GM23338 (cell line): ENCODE measurements around the gene SUSD1. TPM values are rescaled to one million over a fixed set of nuclear protein-coding genes. Genes with fewer than 3 reads are reported as not detected.

Experiments used
- ATAC-seq: fragments of 200-7000 bp; cut with Tn5 transposase; 3 replicates; pipeline ENCODE4 v1.9.1; 2020
- DNase-seq: peaks from one replicate; pipeline ENCODE4 v3.0.0-alpha.2; 2015; ENCODE audit warnings: low spot score
- H2AFZ ChIP-seq: fragments of 200-600 bp; sonication (generic); 2 replicates; pipeline ENCODE4 v1.8.0; 2016; ENCODE audit warnings: antibody characterized with exemption, mild to moderate bottlenecking, moderate library complexity
- H3F3A ChIP-seq: fragments of 200-600 bp; sonication (generic); replicated peaks from 2 replicates; pipeline ENCODE4 v1.8.0; 2017; ENCODE audit warnings: antibody characterized with exemption, mixed run types, low read depth
- H3K27ac ChIP-seq: fragments of 200-600 bp; sonication (generic); 2 replicates; pipeline ENCODE4 v1.6.1; 2016; ENCODE audit warnings: low read depth
- H3K27me3 ChIP-seq: fragments of 200-600 bp; sonication (generic); 2 replicates; pipeline ENCODE4 v1.8.0; 2016; ENCODE audit warnings: mild to moderate bottlenecking, mixed run types, moderate library complexity; ENCODE audit not compliant: insufficient read depth
- H3K36me3 ChIP-seq: fragments of 200-600 bp; sonication (generic); 2 replicates; pipeline ENCODE4 v1.8.0; 2016; ENCODE audit warnings: mild to moderate bottlenecking; ENCODE audit not compliant: insufficient read depth
- H3K4me1 ChIP-seq: fragments of 200-600 bp; sonication (generic); 2 replicates; pipeline ENCODE4 v1.8.0; 2016; ENCODE audit warnings: mild to moderate bottlenecking, moderate library complexity; ENCODE audit not compliant: insufficient read depth
- H3K4me2 ChIP-seq: fragments of 200-600 bp; sonication (generic); 2 replicates; pipeline ENCODE4 v1.7.1; 2017; ENCODE audit warnings: mixed run types
- H3K4me3 ChIP-seq: fragments of 200-600 bp; sonication (generic); 2 replicates; pipeline ENCODE4 v1.6.1; 2016; ENCODE audit warnings: mixed run types
- H3K79me2 ChIP-seq: fragments of 200-600 bp; sonication (generic); replicated peaks from 2 replicates; pipeline ENCODE4 v1.8.0; 2017; ENCODE audit warnings: mild to moderate bottlenecking; ENCODE audit not compliant: insufficient read depth
- H3K9me2 ChIP-seq: fragments of 200-600 bp; sonication (generic); 2 replicates; pipeline ENCODE4 v1.8.0; 2017; ENCODE audit not compliant: insufficient read depth
- H4K20me1 ChIP-seq: fragments of 200-600 bp; sonication (generic); replicated peaks from 2 replicates; pipeline ENCODE4 v1.8.0; 2017; ENCODE audit warnings: mild to moderate bottlenecking; ENCODE audit not compliant: insufficient read depth
- H3K27ac Mint-ChIP-seq: 2 replicates; pipeline ENCODE4 v1.8.0; 2020; ENCODE audit warnings: inconsistent platforms, mild to moderate bottlenecking, moderate library complexity, mixed read lengths
- H3K27me3 Mint-ChIP-seq: 3 replicates; pipeline ENCODE4 v1.8.0; 2022; ENCODE audit warnings: low read depth, mild to moderate bottlenecking, moderate library complexity, mixed read lengths, inconsistent platforms; ENCODE audit not compliant: insufficient read depth, poor library complexity
- H3K36me3 Mint-ChIP-seq: 3 replicates; pipeline ENCODE4 v1.8.0; 2021; ENCODE audit warnings: low read depth, mild to moderate bottlenecking, inconsistent platforms, moderate library complexity, mixed read lengths
- H3K4me1 Mint-ChIP-seq: 3 replicates; pipeline ENCODE4 v1.8.0; 2020; ENCODE audit warnings: mild to moderate bottlenecking, inconsistent platforms, mixed read lengths
- H3K4me3 Mint-ChIP-seq: 3 replicates; pipeline ENCODE4 v1.8.0; 2021; ENCODE audit warnings: moderate library complexity, mild to moderate bottlenecking, inconsistent platforms, mixed read lengths
- H3K9me3 Mint-ChIP-seq: 3 replicates; pipeline ENCODE4 v1.8.0; 2020; ENCODE audit warnings: moderate library complexity, mild to moderate bottlenecking, inconsistent platforms, mixed read lengths
- EZH2 ChIP-seq: fragments of 200-600 bp; sonication (generic); IDR thresholded peaks from one replicate; pipeline ENCODE4 v1.8.0; 2017; ENCODE audit warnings: antibody characterized with exemption, mild to moderate bottlenecking, low read depth; ENCODE audit not compliant: unreplicated experiment
- NANOG ChIP-seq: IDR thresholded peaks from 2 replicates; pipeline ENCODE4 v1.6.1; 2016; ENCODE audit warnings: antibody characterized with exemption, borderline replicate concordance
- POLR2AphosphoS5 ChIP-seq: IDR thresholded peaks from 2 replicates; pipeline ENCODE4 v1.6.1; 2016; ENCODE audit warnings: antibody characterized with exemption, low read depth
- ZNF331 ChIP-seq: fragments of 250-450 bp; sonication (Bioruptor Pico); IDR thresholded peaks from 2 replicates; pipeline ENCODE4 v1.5.0; 2020; ENCODE audit warnings: low read depth, mild to moderate bottlenecking, moderate library complexity
- long read RNA-seq: library from polyadenylated mRNA; unstranded; transcript quantifications from one replicate; pipeline ENCODE4 v2.0.0, GENCODE V29; 2020; ENCODE audit not compliant: unreplicated experiment
- polyA plus RNA-seq: library from polyadenylated mRNA; unstranded; fragments of >200 nt; fragmentation: Nextera tagmentation; extraction: Ambion mirVana; gene quantifications from 2 replicates; pipeline ENCODE4 v1.2.1, GENCODE V29; 2016
- total RNA-seq: library from RNA; depleted of rRNA; stranded (reverse); fragments of >200 nt; shearing (Covaris generic); gene quantifications from 2 replicates; pipeline ENCODE4 v1.2.3, GENCODE V29; 2014; rRNA removed
- TF ChIP-seq, protein P1 (sequence below): IDR thresholded peaks from one replicate; pipeline ENCODE4 v1.6.1; 2018; ENCODE audit warnings: antibody characterized with exemption; ENCODE audit not compliant: unreplicated experiment
- TF ChIP-seq, protein P2 (sequence below): fragments of 250-450 bp; sonication (Bioruptor Pico); IDR thresholded peaks from 2 replicates; pipeline ENCODE4 v1.5.0; 2020; ENCODE audit warnings: mild to moderate bottlenecking, moderate library complexity
- TF ChIP-seq, protein P3 (sequence below): IDR thresholded peaks from 2 replicates; pipeline ENCODE4 v1.6.1; 2016; ENCODE audit warnings: antibody characterized with exemption

SUSD1 gene
- 5.1 and 6.4 TPM in 2 replicates for total RNA-seq
- 1.2 and 1.4 TPM in 2 replicates for polyA plus RNA-seq
- long read RNA-seq = 0 reads

DNA sequence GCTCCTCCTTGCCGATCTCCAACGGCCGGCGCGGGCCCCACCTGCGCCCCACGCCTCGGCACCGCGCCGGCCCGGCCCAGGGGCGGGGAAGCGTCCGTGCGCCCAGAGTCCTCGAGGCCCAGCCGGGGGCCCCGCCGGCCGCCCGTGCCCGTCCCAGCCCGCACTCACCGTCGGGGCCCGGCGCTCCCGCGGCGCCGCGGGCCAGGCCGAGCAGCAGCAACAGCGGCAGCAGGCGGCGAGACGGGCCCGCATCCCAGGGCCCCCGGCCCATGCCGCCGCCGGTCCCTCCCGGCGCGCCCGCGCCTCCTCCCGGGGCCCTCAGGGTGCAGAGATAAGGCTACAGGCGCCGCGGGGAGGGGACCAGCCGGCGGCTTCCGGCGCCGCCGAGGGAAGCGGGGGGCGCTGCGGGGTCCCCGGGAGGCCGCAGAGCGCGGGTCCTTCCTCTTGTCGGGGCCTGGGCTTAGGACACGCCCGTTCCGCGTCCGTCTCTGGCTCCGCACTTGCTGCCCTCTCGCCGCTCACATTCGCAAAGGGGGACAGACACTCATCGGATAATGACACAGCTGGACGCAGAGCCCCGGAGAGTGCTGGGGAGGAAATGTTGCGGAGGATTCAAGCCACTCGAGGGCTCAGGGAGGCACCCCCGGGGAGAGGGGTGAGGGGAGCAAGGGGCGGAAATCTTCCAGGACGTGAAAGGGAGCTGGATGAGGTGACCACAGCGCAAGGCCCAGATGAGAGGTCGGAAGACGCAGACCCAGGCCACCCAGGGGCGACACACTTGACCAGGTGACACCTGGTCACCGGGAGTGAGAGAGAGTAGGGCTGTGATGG lies at the start of gene SUSD1:
TSS of gene SUSD1 (minus strand) at position 333 of the 831 bp plus-strand sequence. CDS start at position 271, 62 bp downstream.
- Histone ChIP-seq H3K9me2 (0 out of 2 replicates have a peak, but pooled peaks cover 7% of the 10 kb centered on the region), H3K4me1 (peaks cover 7% of the 10 kb centered on the region), H3K27me3 (peaks cover 41% of the 10 kb centered on the region), H3K36me3 (no peaks in the 10 kb centered on the region), H3K4me2 (peak within 1 kb of the TSS; percentile 97), H4K20me1 (no peaks in the 10 kb centered on the region), H2AFZ (peak within 1 kb of the TSS; percentile 99), H3K4me3 (peak within 1 kb of the TSS; percentile 96), H3F3A (0 out of 2 replicates have a peak, but pooled peaks cover 4% of the 10 kb centered on the region), H3K27ac (no peak within 1 kb of the TSS), H3K79me2 (no peaks in the 10 kb centered on the region)
- H3K4me3 Mint-ChIP-seq = peak within 1 kb of the TSS; percentile 87
- peak; percentile 67 for ATAC-seq
- no peak within 1 kb of the TSS for H3K27ac Mint-ChIP-seq
- peaks cover 29% of the 10 kb centered on the region for H3K27me3 Mint-ChIP-seq
- H3K9me3 Mint-ChIP-seq = no peaks in the 10 kb centered on the region
- TF ChIP-seq EZH2 = peak; percentile 42
- TF ChIP-seq NANOG = no peak
- H3K36me3 Mint-ChIP-seq = no peaks in the 10 kb centered on the region
- peak; percentile 72 for DNase-seq
- peaks cover 32% of the 10 kb centered on the region for H3K4me1 Mint-ChIP-seq

DNA sequence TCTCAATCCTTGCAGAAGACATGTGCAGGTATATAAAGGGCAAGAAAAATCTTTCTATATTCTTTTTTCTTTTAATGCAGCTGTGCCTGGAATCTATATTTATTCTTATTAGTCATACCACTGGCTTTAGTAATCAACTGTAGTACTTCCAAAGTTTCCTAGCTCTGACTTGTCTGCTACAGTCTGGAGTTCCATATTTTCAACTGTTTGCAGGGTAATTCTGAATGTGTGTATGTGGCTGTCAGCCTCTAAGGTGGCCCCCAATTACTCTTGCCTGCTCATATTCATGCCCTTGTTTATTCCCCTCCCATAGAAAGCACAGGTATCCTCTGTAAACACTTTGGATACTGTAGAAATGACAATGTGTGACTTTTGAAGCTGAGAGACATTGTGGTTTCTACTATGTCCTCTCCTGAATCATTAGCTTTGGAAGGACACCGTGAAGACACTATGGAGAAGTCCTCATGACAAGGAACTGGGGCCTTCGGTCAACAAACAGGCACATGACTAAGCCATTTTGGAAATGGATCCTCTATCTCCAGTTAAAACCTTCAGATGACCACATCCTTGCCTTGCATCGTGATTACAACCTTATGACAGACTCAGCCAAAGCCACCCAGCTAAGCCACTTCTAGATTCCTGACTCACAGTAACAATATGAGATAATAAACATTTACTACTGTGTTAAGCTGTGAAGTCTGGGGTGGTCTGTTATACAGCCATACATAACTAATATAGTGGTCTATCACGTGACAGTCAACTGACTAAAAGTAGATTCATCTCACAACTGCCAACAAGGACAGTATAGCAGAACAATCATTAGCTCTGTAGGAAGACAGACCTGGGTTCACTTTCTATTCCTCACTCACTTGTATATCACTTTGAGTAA lies 49.5 kb upstream of the SUSD1 start:
- H3K36me3 ChIP-seq = peaks cover 8% of the 10 kb centered on the region; the same call in 1 of the 2 replicates
- no peaks in the 10 kb centered on the region for H3K4me1 ChIP-seq
- ATAC-seq = no peak
- no peak for TF ChIP-seq POLR2AphosphoS5
- no peak for TF ChIP-seq ZNF331 (CRISPR knock-in tag)
- TF ChIP-seq, protein P1, sequence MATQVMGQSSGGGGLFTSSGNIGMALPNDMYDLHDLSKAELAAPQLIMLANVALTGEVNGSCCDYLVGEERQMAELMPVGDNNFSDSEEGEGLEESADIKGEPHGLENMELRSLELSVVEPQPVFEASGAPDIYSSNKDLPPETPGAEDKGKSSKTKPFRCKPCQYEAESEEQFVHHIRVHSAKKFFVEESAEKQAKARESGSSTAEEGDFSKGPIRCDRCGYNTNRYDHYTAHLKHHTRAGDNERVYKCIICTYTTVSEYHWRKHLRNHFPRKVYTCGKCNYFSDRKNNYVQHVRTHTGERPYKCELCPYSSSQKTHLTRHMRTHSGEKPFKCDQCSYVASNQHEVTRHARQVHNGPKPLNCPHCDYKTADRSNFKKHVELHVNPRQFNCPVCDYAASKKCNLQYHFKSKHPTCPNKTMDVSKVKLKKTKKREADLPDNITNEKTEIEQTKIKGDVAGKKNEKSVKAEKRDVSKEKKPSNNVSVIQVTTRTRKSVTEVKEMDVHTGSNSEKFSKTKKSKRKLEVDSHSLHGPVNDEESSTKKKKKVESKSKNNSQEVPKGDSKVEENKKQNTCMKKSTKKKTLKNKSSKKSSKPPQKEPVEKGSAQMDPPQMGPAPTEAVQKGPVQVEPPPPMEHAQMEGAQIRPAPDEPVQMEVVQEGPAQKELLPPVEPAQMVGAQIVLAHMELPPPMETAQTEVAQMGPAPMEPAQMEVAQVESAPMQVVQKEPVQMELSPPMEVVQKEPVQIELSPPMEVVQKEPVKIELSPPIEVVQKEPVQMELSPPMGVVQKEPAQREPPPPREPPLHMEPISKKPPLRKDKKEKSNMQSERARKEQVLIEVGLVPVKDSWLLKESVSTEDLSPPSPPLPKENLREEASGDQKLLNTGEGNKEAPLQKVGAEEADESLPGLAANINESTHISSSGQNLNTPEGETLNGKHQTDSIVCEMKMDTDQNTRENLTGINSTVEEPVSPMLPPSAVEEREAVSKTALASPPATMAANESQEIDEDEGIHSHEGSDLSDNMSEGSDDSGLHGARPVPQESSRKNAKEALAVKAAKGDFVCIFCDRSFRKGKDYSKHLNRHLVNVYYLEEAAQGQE = no peak
- TF ChIP-seq, protein P2, sequence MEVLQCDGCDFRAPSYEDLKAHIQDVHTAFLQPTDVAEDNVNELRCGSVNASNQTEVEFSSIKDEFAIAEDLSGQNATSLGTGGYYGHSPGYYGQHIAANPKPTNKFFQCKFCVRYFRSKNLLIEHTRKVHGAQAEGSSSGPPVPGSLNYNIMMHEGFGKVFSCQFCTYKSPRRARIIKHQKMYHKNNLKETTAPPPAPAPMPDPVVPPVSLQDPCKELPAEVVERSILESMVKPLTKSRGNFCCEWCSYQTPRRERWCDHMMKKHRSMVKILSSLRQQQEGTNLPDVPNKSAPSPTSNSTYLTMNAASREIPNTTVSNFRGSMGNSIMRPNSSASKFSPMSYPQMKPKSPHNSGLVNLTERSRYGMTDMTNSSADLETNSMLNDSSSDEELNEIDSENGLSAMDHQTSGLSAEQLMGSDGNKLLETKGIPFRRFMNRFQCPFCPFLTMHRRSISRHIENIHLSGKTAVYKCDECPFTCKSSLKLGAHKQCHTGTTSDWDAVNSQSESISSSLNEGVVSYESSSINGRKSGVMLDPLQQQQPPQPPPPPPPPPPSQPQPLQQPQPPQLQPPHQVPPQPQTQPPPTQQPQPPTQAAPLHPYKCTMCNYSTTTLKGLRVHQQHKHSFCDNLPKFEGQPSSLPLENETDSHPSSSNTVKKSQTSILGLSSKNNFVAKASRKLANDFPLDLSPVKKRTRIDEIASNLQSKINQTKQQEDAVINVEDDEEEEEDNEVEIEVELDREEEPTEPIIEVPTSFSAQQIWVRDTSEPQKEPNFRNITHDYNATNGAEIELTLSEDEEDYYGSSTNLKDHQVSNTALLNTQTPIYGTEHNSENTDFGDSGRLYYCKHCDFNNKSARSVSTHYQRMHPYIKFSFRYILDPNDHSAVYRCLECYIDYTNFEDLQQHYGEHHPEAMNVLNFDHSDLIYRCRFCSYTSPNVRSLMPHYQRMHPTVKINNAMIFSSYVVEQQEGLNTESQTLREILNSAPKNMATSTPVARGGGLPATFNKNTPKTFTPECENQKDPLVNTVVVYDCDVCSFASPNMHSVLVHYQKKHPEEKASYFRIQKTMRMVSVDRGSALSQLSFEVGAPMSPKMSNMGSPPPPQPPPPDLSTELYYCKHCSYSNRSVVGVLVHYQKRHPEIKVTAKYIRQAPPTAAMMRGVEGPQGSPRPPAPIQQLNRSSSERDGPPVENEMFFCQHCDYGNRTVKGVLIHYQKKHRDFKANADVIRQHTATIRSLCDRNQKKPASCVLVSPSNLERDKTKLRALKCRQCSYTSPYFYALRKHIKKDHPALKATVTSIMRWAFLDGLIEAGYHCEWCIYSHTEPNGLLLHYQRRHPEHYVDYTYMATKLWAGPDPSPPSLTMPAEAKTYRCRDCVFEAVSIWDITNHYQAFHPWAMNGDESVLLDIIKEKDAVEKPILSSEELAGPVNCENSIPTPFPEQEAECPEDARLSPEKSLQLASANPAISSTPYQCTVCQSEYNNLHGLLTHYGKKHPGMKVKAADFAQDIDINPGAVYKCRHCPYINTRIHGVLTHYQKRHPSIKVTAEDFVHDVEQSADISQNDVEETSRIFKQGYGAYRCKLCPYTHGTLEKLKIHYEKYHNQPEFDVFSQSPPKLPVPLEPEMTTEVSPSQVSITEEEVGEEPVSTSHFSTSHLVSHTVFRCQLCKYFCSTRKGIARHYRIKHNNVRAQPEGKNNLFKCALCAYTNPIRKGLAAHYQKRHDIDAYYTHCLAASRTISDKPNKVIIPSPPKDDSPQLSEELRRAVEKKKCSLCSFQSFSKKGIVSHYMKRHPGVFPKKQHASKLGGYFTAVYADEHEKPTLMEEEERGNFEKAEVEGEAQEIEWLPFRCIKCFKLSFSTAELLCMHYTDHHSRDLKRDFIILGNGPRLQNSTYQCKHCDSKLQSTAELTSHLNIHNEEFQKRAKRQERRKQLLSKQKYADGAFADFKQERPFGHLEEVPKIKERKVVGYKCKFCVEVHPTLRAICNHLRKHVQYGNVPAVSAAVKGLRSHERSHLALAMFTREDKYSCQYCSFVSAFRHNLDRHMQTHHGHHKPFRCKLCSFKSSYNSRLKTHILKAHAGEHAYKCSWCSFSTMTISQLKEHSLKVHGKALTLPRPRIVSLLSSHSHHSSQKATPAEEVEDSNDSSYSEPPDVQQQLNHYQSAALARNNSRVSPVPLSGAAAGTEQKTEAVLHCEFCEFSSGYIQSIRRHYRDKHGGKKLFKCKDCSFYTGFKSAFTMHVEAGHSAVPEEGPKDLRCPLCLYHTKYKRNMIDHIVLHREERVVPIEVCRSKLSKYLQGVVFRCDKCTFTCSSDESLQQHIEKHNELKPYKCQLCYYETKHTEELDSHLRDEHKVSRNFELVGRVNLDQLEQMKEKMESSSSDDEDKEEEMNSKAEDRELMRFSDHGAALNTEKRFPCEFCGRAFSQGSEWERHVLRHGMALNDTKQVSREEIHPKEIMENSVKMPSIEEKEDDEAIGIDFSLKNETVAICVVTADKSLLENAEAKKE (CRISPR knock-in tag) = no peak
- TF ChIP-seq, protein P3, sequence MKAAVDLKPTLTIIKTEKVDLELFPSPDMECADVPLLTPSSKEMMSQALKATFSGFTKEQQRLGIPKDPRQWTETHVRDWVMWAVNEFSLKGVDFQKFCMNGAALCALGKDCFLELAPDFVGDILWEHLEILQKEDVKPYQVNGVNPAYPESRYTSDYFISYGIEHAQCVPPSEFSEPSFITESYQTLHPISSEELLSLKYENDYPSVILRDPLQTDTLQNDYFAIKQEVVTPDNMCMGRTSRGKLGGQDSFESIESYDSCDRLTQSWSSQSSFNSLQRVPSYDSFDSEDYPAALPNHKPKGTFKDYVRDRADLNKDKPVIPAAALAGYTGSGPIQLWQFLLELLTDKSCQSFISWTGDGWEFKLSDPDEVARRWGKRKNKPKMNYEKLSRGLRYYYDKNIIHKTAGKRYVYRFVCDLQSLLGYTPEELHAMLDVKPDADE = no peak

More for the DNA sequence above, 49.5 kb upstream of the SUSD1 start:
- Histone ChIP-seq H3K27ac (no peak overlapping the region; the same call in 1 of the 2 replicates), H3K4me3 (no peak overlapping the region), H3K27me3 (no peaks in the 10 kb centered on the region), H2AFZ (no peak overlapping the region), H3F3A (no peaks in the 10 kb centered on the region), H3K4me2 (no peak overlapping the region), H3K79me2 (no peaks in the 10 kb centered on the region), H4K20me1 (no peaks in the 10 kb centered on the region), H3K9me2 (no peaks in the 10 kb centered on the region)
- H3K36me3 Mint-ChIP-seq = peaks cover 28% of the 10 kb centered on the region
- no peaks in the 10 kb centered on the region for H3K27me3 Mint-ChIP-seq
- no peak for DNase-seq
- no peak overlapping the region for H3K27ac Mint-ChIP-seq
- H3K9me3 Mint-ChIP-seq = no peaks in the 10 kb centered on the region
- H3K4me3 Mint-ChIP-seq = no peak overlapping the region
- H3K4me1 Mint-ChIP-seq = no peaks in the 10 kb centered on the region
